H1 (cell line): ENCODE data around the gene NOL12. TPM values are rescaled to one million over a fixed set of nuclear protein-coding genes. Genes with fewer than 3 reads are reported as not detected.

Source experiments
- CTCF ChIA-PET: fragments of 300-600 bp; sonication (Branson Sonifier 250); formaldehyde crosslinking; loops from one replicate; lab custom pipeline; 2021; ENCODE audit not compliant: partially characterized antibody; lab: Charles Lee
- POLR2A ChIA-PET: fragments of 300-600 bp; sonication (Branson Sonifier 250); formaldehyde crosslinking; loops from one replicate; lab custom pipeline; 2021; ENCODE audit warnings: inconsistent platforms; ENCODE audit not compliant: partially characterized antibody; lab: Charles Lee
- DNase-seq, 2 experiments: peaks; one replicate each; pipeline versions ENCODE4 v3.0.0 to v3.0.0-alpha.2; 2010 to 2022; ENCODE audit warnings: low spot score in 2 of 2, low read depth in 1 of 2, mixed read lengths in 1 of 2
- FAIRE-seq: peaks from 2 replicates; lab custom pipeline; 2011; peaks lifted over from hg19 to GRCh38; lab: Jason Lieb, UNC
- H2AFZ ChIP-seq: 2 replicates; pipeline ENCODE4 v1.8.1; 2012; ENCODE audit warnings: low read length, inconsistent platforms
- H2AK5ac ChIP-seq: 2 replicates; pipeline ENCODE4 v1.6.1; 2013; ENCODE audit warnings: low read depth, low read length
- H2BK120ac ChIP-seq: replicated peaks from 2 replicates; pipeline ENCODE3; 2013; ENCODE audit warnings: low read depth, low read length, inconsistent platforms
- H2BK12ac ChIP-seq: 2 replicates; pipeline ENCODE4 v1.6.1; 2013; ENCODE audit warnings: low read depth, low read length
- H2BK15ac ChIP-seq: 2 replicates; pipeline ENCODE4 v1.6.1; 2013; ENCODE audit warnings: low read length
- H2BK20ac ChIP-seq: 2 replicates; pipeline ENCODE4 v1.6.1; 2013; ENCODE audit warnings: low read length
- H2BK5ac ChIP-seq: 2 replicates; pipeline ENCODE4 v1.6.1; 2013; ENCODE audit warnings: low read depth, low read length
- H3K14ac ChIP-seq: 2 replicates; pipeline ENCODE4 v1.6.1; 2013; ENCODE audit warnings: inconsistent platforms; ENCODE audit not compliant: insufficient read length
- H3K18ac ChIP-seq: 2 replicates; pipeline ENCODE4 v1.6.1; 2013; ENCODE audit warnings: low read length; ENCODE audit errors: extremely low read depth
- H3K23ac ChIP-seq: 2 replicates; pipeline ENCODE4 v1.6.1; 2013; ENCODE audit warnings: inconsistent platforms; ENCODE audit not compliant: insufficient read length
- H3K23me2 ChIP-seq: 2 replicates; pipeline ENCODE4 v1.6.1; 2013; ENCODE audit warnings: low read depth, low read length
- H3K27ac ChIP-seq: 2 replicates; pipeline ENCODE4 v1.6.1; 2011; ENCODE audit warnings: low read depth, low read length, inconsistent platforms
- H3K27me3 ChIP-seq, 4 experiments: replicated peaks in 1 of 4; 1 replicate in 1 of 4; 2 replicates in 3 of 4; pipeline versions ENCODE4 v1.6.1 to v1.8.1; 2011 to 2013; ENCODE audit warnings: low read length in 3 of 4, mild to moderate bottlenecking in 3 of 4, inconsistent platforms in 2 of 4, mixed read lengths in 2 of 4, moderate library complexity in 1 of 4; ENCODE audit not compliant: control insufficient read depth in 3 of 4, insufficient read depth in 3 of 4; ENCODE audit errors: extremely low read depth in 1 of 4
- H3K36me3 ChIP-seq, 4 experiments: 2 replicates each; pipeline versions ENCODE4 v1.6.1 to v1.8.1; 2011 to 2013; ENCODE audit warnings: mild to moderate bottlenecking in 4 of 4, low read length in 3 of 4, moderate library complexity in 2 of 4, control low read depth in 1 of 4, inconsistent platforms in 1 of 4; ENCODE audit not compliant: insufficient read depth in 4 of 4, control insufficient read depth in 2 of 4
- H3K4ac ChIP-seq: replicated peaks from 2 replicates; pipeline ENCODE3; 2013; ENCODE audit warnings: low read length, low read depth, mixed read lengths, inconsistent platforms; ENCODE audit not compliant: insufficient read length
- H3K4me1 ChIP-seq, 4 experiments: replicated peaks in 1 of 4; 1 replicate in 1 of 4; 2 replicates in 3 of 4; pipeline versions ENCODE4 v1.6.1 to v1.8.1; 2011 to 2013; ENCODE audit warnings: low read length in 3 of 4, inconsistent platforms in 2 of 4, mixed read lengths in 1 of 4; ENCODE audit not compliant: insufficient read depth in 4 of 4, control insufficient read depth in 3 of 4
- H3K4me2 ChIP-seq, 2 experiments: 2 replicates each; pipeline versions ENCODE4 v1.6.1 to v1.8.1; 2011 to 2013; ENCODE audit warnings: low read depth in 2 of 2, low read length in 2 of 2, control low read depth in 1 of 2, inconsistent platforms in 1 of 2, mild to moderate bottlenecking in 1 of 2; ENCODE audit not compliant: insufficient read depth in 1 of 2
- H3K4me3 ChIP-seq, 4 experiments: fragments of 200-600, 300-600 bp in 1 of 4; sonication (generic), shearing (Covaris generic), sonication (Bioruptor Twin) in 1 of 4; 2 replicates each; pipeline versions ENCODE4 v1.5.1 to v1.8.1; 2011 to 2016; ENCODE audit warnings: low read length in 4 of 4, low read depth in 3 of 4, control low read depth in 2 of 4, inconsistent platforms in 2 of 4, mild to moderate bottlenecking in 2 of 4, mixed read lengths in 1 of 4, moderate library complexity in 1 of 4; ENCODE audit not compliant: insufficient read depth in 2 of 4; ENCODE audit errors: extremely low read depth in 1 of 4
- H3K56ac ChIP-seq: replicated peaks from 2 replicates; pipeline ENCODE3; 2013; ENCODE audit warnings: low read depth, mild to moderate bottlenecking, mixed read lengths, low read length, inconsistent platforms; ENCODE audit not compliant: insufficient read length
- H3K79me1 ChIP-seq: 2 replicates; pipeline ENCODE4 v1.6.1; 2013; ENCODE audit warnings: low read depth, low read length, control low read depth
- H3K79me2 ChIP-seq, 2 experiments: 2 replicates each; pipeline versions ENCODE4 v1.6.1 to v1.8.1; 2012 to 2013; ENCODE audit warnings: low read length in 2 of 2, mild to moderate bottlenecking in 2 of 2, inconsistent platforms in 1 of 2; ENCODE audit not compliant: insufficient read depth in 2 of 2, control insufficient read depth in 1 of 2
- H3K9ac ChIP-seq, 4 experiments: replicated peaks in 1 of 4; 1 replicate in 1 of 4; 2 replicates in 3 of 4; pipeline versions ENCODE4 v1.6.1 to v1.8.1; 2011 to 2013; ENCODE audit warnings: low read depth in 3 of 4, low read length in 3 of 4, control low read depth in 2 of 4, mild to moderate bottlenecking in 2 of 4, moderate library complexity in 2 of 4, inconsistent platforms in 1 of 4; ENCODE audit errors: extremely low read depth in 1 of 4
- H3K9me3 ChIP-seq, 2 experiments: 2 replicates each; pipeline versions ENCODE4 v1.6.1 to v1.8.1; 2012 to 2013; ENCODE audit warnings: mild to moderate bottlenecking in 2 of 2, moderate library complexity in 2 of 2, control low read depth in 1 of 2, inconsistent platforms in 1 of 2, low read depth in 1 of 2, low read length in 1 of 2, mixed read lengths in 1 of 2; ENCODE audit not compliant: insufficient read depth in 2 of 2
- H4K20me1 ChIP-seq, 2 experiments: replicated peaks in 1 of 2; 2 replicates each; pipeline versions ENCODE3 to v1.8.1; 2011 to 2013; ENCODE audit warnings: inconsistent platforms in 2 of 2, low read length in 2 of 2, mild to moderate bottlenecking in 1 of 2; ENCODE audit not compliant: insufficient read depth in 2 of 2, control insufficient read depth in 1 of 2
- H4K5ac ChIP-seq: 2 replicates; pipeline ENCODE4 v1.6.1; 2013; ENCODE audit warnings: low read length, low read depth, mixed read lengths, inconsistent platforms; ENCODE audit not compliant: insufficient read length
- H4K8ac ChIP-seq: 2 replicates; pipeline ENCODE4 v1.8.0; 2013; ENCODE audit warnings: mild to moderate bottlenecking, moderate library complexity, low read length, inconsistent platforms; ENCODE audit not compliant: insufficient read depth; ENCODE audit errors: extremely low read depth
- H4K91ac ChIP-seq: replicated peaks from 2 replicates; pipeline ENCODE3; 2013; ENCODE audit warnings: low read length, mixed read lengths, inconsistent platforms; ENCODE audit not compliant: insufficient read length
- ASH2L ChIP-seq: fragments of 200-600, 300-600 bp; sonication (generic); IDR thresholded peaks from one replicate; pipeline ENCODE4 v1.7.1; 2017; ENCODE audit warnings: low read length
- ATF3 ChIP-seq: IDR thresholded peaks from 2 replicates; pipeline ENCODE4 v1.6.1; 2011; ENCODE audit warnings: low read depth, mild to moderate bottlenecking, low read length; ENCODE audit not compliant: insufficient read depth
- CREB1 ChIP-seq: IDR thresholded peaks from 2 replicates; pipeline ENCODE4 v1.6.1; 2012; ENCODE audit warnings: inconsistent platforms
- EGR1 ChIP-seq: IDR thresholded peaks from 2 replicates; pipeline ENCODE4 v1.6.1; 2011; ENCODE audit warnings: low read depth, low read length, borderline replicate concordance
- EZH2 ChIP-seq: fragments of 200-600 bp; sonication (generic); IDR thresholded peaks from 2 replicates; pipeline ENCODE4 v1.7.1; 2012; ENCODE audit warnings: low read depth, mild to moderate bottlenecking, moderate library complexity, low read length, inconsistent platforms; ENCODE audit not compliant: severe bottlenecking
- FOSL1 ChIP-seq: IDR thresholded peaks from 2 replicates; pipeline ENCODE4 v1.6.1; 2011; ENCODE audit warnings: mild to moderate bottlenecking, low read depth, low read length, moderate library complexity; ENCODE audit not compliant: insufficient read depth
- KDM5A ChIP-seq: fragments of 200-600 bp; IDR thresholded peaks from 2 replicates; pipeline ENCODE4 v1.7.1; 2012; ENCODE audit warnings: mild to moderate bottlenecking, low read length, inconsistent platforms, mixed read lengths
- PHF8 ChIP-seq: fragments of 200-600 bp; sonication (generic); conservative IDR thresholded peaks from 2 replicates; pipeline ENCODE4 v1.7.1; 2012; ENCODE audit warnings: low read depth, mild to moderate bottlenecking, inconsistent platforms, low read length, moderate library complexity
- POLR2A ChIP-seq, 2 experiments: IDR thresholded peaks; 1 replicate in 1 of 2; 2 replicates in 1 of 2; pipeline ENCODE4 v1.6.1; 2011; ENCODE audit warnings: low read depth in 2 of 2, low read length in 2 of 2, mild to moderate bottlenecking in 2 of 2; ENCODE audit errors: control extremely low read depth in 1 of 2
- RBBP5 ChIP-seq: IDR thresholded peaks from 2 replicates; pipeline ENCODE4 v1.7.1; 2012; ENCODE audit warnings: low read depth, mild to moderate bottlenecking, inconsistent platforms, low read length, moderate library complexity, borderline replicate concordance
- RNF2 ChIP-seq: fragments of 200-900, 300-1000 bp; sonication (generic); IDR thresholded peaks from 2 replicates; pipeline ENCODE4 v1.7.1; 2016; ENCODE audit warnings: borderline replicate concordance, low read depth, mild to moderate bottlenecking, antibody characterized with exemption, low read length; ENCODE audit not compliant: poor library complexity, severe bottlenecking; ENCODE audit errors: missing control alignments
- SUZ12 ChIP-seq: fragments of 200-600 bp; sonication (generic); IDR thresholded peaks from 2 replicates; pipeline ENCODE4 v1.6.1; 2012; ENCODE audit warnings: mild to moderate bottlenecking, inconsistent platforms, low read length, moderate library complexity, mixed read lengths
- TAF1 ChIP-seq: IDR thresholded peaks from 2 replicates; pipeline ENCODE4 v1.6.1; 2011; ENCODE audit warnings: mild to moderate bottlenecking, low read depth, low read length
- WGBS, 2 experiments: shearing (Covaris generic) in 1 of 2; methylation state at CpG; one replicate each; pipeline versions ENCODE4 v1.1.6 to v1.1.7; 2013 to 2015; ENCODE audit warnings: low lambda C conversion rate in 2 of 2, mixed read lengths in 2 of 2, inconsistent platforms in 1 of 2, low coverage in 1 of 2, missing lambda C conversion rate in 1 of 2; ENCODE audit not compliant: insufficient replicate concordance in 2 of 2, insufficient coverage in 1 of 2, insufficient read length in 1 of 2; ENCODE audit errors: extremely low coverage in 1 of 2, missing lambda C conversion rate in 1 of 2; 5-methylcytosine and 5-hydroxymethylcytosine counted together
- polyA plus RNA-seq, 7 experiments: library from polyadenylated mRNA; depleted of rRNA in 3 of 7; stranded (reverse) in 5 of 7; unstranded in 2 of 7; fragments of >200 nt in 5 of 7; fragments of 200-250 nt in 2 of 7; gene quantifications; 1 replicate in 5 of 7; 2 replicates in 1 of 7; 4 replicates in 1 of 7; pipeline versions ENCODE4 v1.2.1 to v1.2.3, GENCODE V29; 2011 to 2013; ENCODE audit warnings: missing spikeins in 2 of 7, mixed read lengths in 2 of 7
- total RNA-seq: library from RNA; stranded (reverse); fragmentation: NEBNext Ultra II Directional; extraction: Animal tissue kit (Norgen Biotek cat#: 25700); gene quantifications from 2 replicates; pipeline ENCODE4 v1.2.1, GENCODE V29; 2021

NOL12 gene
- total and polyA plus RNA-seq, 2 of the 8 experiments (the other 6 are each of a cell fraction or from before 2014, with no cell fraction given): 25.3 to 28.3 TPM

- Histone ChIP-seq H3K4ac (no peak overlapping the region), H3K18ac (no peak overlapping the region; the same call in 1 of the 2 replicates), H3K36me3 (no peaks in the 10 kb centered on the region), H3K56ac (no peak overlapping the region), H3K27ac (no peak overlapping the region), H3K14ac (no peak overlapping the region), H3K4me2 (peak overlapping the region; percentile 63 to 78), H3K23ac (no peak overlapping the region), H4K5ac (no peak overlapping the region), H4K8ac (no peak overlapping the region), H3K79me1 (no peaks in the 10 kb centered on the region), H3K4me1 (peaks cover 0 to 19% (median 13%) of the 10 kb centered on the region in 4 experiments; a peak in 6 of 7 replicates), H2BK120ac (no peak overlapping the region), H3K9me3 (no peaks in the 10 kb centered on the region), H2BK5ac (no peak overlapping the region), H4K20me1 (peaks cover 0 to 2% of the 10 kb centered on the region in 2 experiments), H2BK12ac (no peak overlapping the region), H4K91ac (no peak overlapping the region), H3K23me2 (peaks cover 2% of the 10 kb centered on the region; the same call in 1 of the 2 replicates), H2BK20ac (no peak overlapping the region), H3K9ac (no peak overlapping the region; a peak in 1 of 7 replicates), H3K27me3 (peaks cover 0 to 2% (median 0%) of the 10 kb centered on the region in 4 experiments; a peak in 1 of 7 replicates), H2BK15ac (no peak overlapping the region), H3K79me2 (no peaks in the 10 kb centered on the region), H2AFZ (0 out of 2 replicates have a peak overlapping the region, but pooled peaks have one; percentile 63), H2AK5ac (no peak overlapping the region), H3K4me3 (peak overlapping the region; percentile 26 to 63 (median 33); a peak in 6 of 8 replicates)
- no peak for DNase-seq
- ChIA-PET POLR2A (interaction anchor here (1.3 to 1.8 kb wide), 3 partner anchors 47 to 128 kb away, joined by 3 to 8 read pairs (median 3); partner anchors contain the start of gene GGA1), CTCF (interaction anchor here (0.7 to 16.3 kb wide), 4 partner anchors 16 to 71 kb away, joined by 3 to 261 read pairs (median 4); partner anchors contain the start of genes PDXP and SH3BP1)
- WGBS, 2 experiments: 76% methylated on average over 15 of the region's 15 CpGs; no CpG with 5 or more reads in 1 of the 2 experiments
- FAIRE-seq: no peak
- no peak for TF ChIP-seq ATF3
- TF ChIP-seq EZH2: no peak
- TF ChIP-seq TAF1: no peak
- TF ChIP-seq FOSL1: no peak
- no peak for TF ChIP-seq CREB1
- TF ChIP-seq POLR2A (IDR thresholded peaks at IDR 0.05; ENCODE audit: control extremely low read depth in 1 of 2, low read depth in 2 of 2, low read length in 2 of 2): no peak; a peak in 1 of 3 replicates
- TF ChIP-seq EGR1: no peak
- no peak for TF ChIP-seq KDM5A
- TF ChIP-seq RNF2: no peak
- TF ChIP-seq RBBP5: no peak
- no peak for TF ChIP-seq ASH2L
- no peak for TF ChIP-seq SUZ12
- no peak for TF ChIP-seq PHF8
Measured at GRCh38 chr22:37677493-37677974, 8.6 kb upstream of the NOL12 start.
